GM13977 (cell line): ENCODE measurements around the gene UCK1.

Source experiments
- DNase-seq: peaks from one replicate; pipeline ENCODE4 v3.0.0; 2012; ENCODE audit warnings: low spot score
- CTCF ChIP-seq: IDR thresholded peaks from 2 replicates; pipeline ENCODE4 v1.5.1; 2012; ENCODE audit warnings: mild to moderate bottlenecking, control low read depth; ENCODE audit not compliant: insufficient read depth; ENCODE audit errors: extremely low read depth, missing control alignments
- in situ Hi-C: fragments of 300-500 bp; cut with MboI; formaldehyde crosslinking; loops from one replicate; pipeline ENCODE4 v1.12.0; 2022; ENCODE audit warnings: low sequenced_read_pairs, low pct_unique_long_range_greater_than_20kb, mixed read lengths, inconsistent platforms; ENCODE audit not compliant: unreplicated experiment

Gene UCK1

GRCh38 chr9:131543141-131543540, 12.1 kb upstream of the UCK1 start:
- no peak for TF ChIP-seq CTCF
- no peak for DNase-seq
- in situ Hi-C loops = no loop called here

- DNase-seq = no peak
- in situ Hi-C loops = no loop called here
- no peak for TF ChIP-seq CTCF
Observed at GRCh38 chr9:131539223-131539923, 8.3 kb upstream of the UCK1 start.

GRCh38 chr9:131537946-131538345, 6.9 kb upstream of the UCK1 start:
- no peak for TF ChIP-seq CTCF
- in situ Hi-C loops = no loop called here
- no peak for DNase-seq

- DNase-seq = no peak
- in situ Hi-C loops = no loop called here
- TF ChIP-seq CTCF = no peak
Observed at GRCh38 chr9:131534721-131535237, 3.7 kb upstream of the UCK1 start.

GRCh38 chr9:131530546-131530919, 530 bp downstream of the UCK1 start:
- in situ Hi-C loops = no loop called here
- TF ChIP-seq CTCF = no peak
- DNase-seq = peak; percentile 70

GRCh38 chr9:131529597-131530545, 1.2 kb downstream of the UCK1 start:
- TF ChIP-seq CTCF = no peak
- no peak for DNase-seq
- in situ Hi-C loops = no loop called here
